ENCODE measurements around the gene CCSER2.

- TF ChIP-seq, protein P1, sequence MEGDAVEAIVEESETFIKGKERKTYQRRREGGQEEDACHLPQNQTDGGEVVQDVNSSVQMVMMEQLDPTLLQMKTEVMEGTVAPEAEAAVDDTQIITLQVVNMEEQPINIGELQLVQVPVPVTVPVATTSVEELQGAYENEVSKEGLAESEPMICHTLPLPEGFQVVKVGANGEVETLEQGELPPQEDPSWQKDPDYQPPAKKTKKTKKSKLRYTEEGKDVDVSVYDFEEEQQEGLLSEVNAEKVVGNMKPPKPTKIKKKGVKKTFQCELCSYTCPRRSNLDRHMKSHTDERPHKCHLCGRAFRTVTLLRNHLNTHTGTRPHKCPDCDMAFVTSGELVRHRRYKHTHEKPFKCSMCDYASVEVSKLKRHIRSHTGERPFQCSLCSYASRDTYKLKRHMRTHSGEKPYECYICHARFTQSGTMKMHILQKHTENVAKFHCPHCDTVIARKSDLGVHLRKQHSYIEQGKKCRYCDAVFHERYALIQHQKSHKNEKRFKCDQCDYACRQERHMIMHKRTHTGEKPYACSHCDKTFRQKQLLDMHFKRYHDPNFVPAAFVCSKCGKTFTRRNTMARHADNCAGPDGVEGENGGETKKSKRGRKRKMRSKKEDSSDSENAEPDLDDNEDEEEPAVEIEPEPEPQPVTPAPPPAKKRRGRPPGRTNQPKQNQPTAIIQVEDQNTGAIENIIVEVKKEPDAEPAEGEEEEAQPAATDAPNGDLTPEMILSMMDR (IDR thresholded peaks at IDR 0.05) = no peak
- no peak for TF ChIP-seq EZH2 (IDR thresholded peaks at IDR 0.05; ENCODE audit: borderline replicate concordance, insufficient read depth, low read depth, low read length, poor library complexity, severe bottlenecking)
These were observed 171.5 kb downstream of the CCSER2 start for GRCh38 chr10:84499846-84500245.
